Peyer's patch (tissue), 4 donors: ENCODE results near the gene MAGI2. TPM values are rescaled to one million over a fixed set of nuclear protein-coding genes. Genes with fewer than 3 reads are reported as not detected.

Experiments used
- DNase-seq, 3 donors: peaks; one replicate each; pipeline ENCODE4 v3.0.0-alpha.2; 2017 to 2019
- H3K27ac ChIP-seq, 4 donors: fragments of 200-600 bp; sonication (generic); one replicate each; pipeline ENCODE4 v1.5.1; 2016 to 2019
- H3K27me3 ChIP-seq, 2 donors: fragments of 200-600 bp; sonication (generic); one replicate each; pipeline ENCODE4 v1.5.1; 2019
- H3K36me3 ChIP-seq, 3 donors: fragments of 200-600 bp; sonication (generic); one replicate each; pipeline ENCODE4 v1.5.1; 2016 to 2019
- H3K4me1 ChIP-seq, 4 donors: fragments of 200-600 bp; sonication (generic); one replicate each; pipeline ENCODE4 v1.5.1; 2016 to 2019
- H3K4me3 ChIP-seq, 4 donors: fragments of 200-600 bp; sonication (generic); 1 replicate in 3 of 4; 2 replicates in 1 of 4; pipeline ENCODE4 v1.5.1; 2016 to 2019; ENCODE audit warnings: mild to moderate bottlenecking in 1 of 4
- H3K9me3 ChIP-seq, 4 donors: fragments of 200-600 bp; sonication (generic); one replicate each; pipeline ENCODE4 v1.5.1; 2016 to 2019; ENCODE audit warnings: mild to moderate bottlenecking in 1 of 4
- CTCF ChIP-seq, 6 experiments: fragments of 450-650 bp in 4 of 6; fragments of 200-600 bp in 2 of 6; sonication (generic) in 1 of 6; IDR thresholded peaks; one replicate each; pipeline ENCODE4 v1.5.1; 2017 to 2019; ENCODE audit warnings: antibody characterized with exemption in 6 of 6, mild to moderate bottlenecking in 3 of 6, moderate library complexity in 1 of 6
- POLR2A ChIP-seq, 2 donors: fragments of 450-650 bp; IDR thresholded peaks; one replicate each; pipeline ENCODE4 v1.5.1; 2017; ENCODE audit warnings: antibody characterized with exemption in 2 of 2, mild to moderate bottlenecking in 2 of 2, moderate library complexity in 2 of 2
- total RNA-seq, 4 donors: library from RNA; depleted of rRNA; stranded (reverse); fragments of >200 nt; gene quantifications; one replicate each; pipeline ENCODE4 v1.1.0, GENCODE V29; 2016

Gene MAGI2
- total RNA-seq, 4 donors from 2014 or later: 1.6 to 12.4 (median 2.8) TPM

DNA sequence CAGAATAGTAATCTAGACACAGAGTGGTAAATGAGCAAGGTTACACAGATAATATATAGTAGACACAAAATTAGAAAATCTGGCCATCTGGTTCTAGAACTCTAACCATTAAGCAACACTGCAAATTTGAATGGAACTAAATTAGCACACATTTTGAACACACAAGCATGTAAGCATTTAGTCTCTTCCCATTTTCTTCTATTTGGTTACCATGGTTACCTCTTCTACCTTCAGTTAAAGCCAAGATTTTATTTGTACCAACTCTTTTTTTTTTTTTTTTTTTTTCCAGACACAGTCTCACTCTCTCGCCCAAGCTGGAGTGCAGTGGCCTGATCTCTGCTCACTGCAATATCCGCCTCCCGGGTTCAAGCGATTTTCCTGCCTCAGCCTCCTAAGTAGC lies 790.5 kb downstream of the MAGI2 start:
- TF ChIP-seq CTCF (IDR thresholded peaks at IDR 0.05) (no peak), POLR2A (IDR thresholded peaks at IDR 0.05) (no peak)
- no peaks in the 10 kb centered on the region for H3K27me3 ChIP-seq
- H3K36me3 ChIP-seq: no peaks in the 10 kb centered on the region
- H3K4me1 ChIP-seq: no peaks in the 10 kb centered on the region
- H3K4me3 ChIP-seq: no peak overlapping the region
- H3K27ac ChIP-seq: no peak overlapping the region
- DNase-seq: no peak
- H3K9me3 ChIP-seq: no peaks in the 10 kb centered on the region

- Histone ChIP-seq H3K4me3 (no peak overlapping the region), H3K36me3 (no peaks in the 10 kb centered on the region), H3K9me3 (no peaks in the 10 kb centered on the region), H3K27ac (no peak overlapping the region), H3K4me1 (no peaks in the 10 kb centered on the region), H3K27me3 (no peaks in the 10 kb centered on the region)
- TF ChIP-seq CTCF (IDR thresholded peaks at IDR 0.05) (no peak), POLR2A (IDR thresholded peaks at IDR 0.05) (no peak)
- no peak for DNase-seq
Observed at GRCh38 chr7:78649976-78650375, 803.5 kb downstream of the MAGI2 start.

- Histone ChIP-seq H3K36me3 (no peaks in the 10 kb centered on the region), H3K9me3 (no peaks in the 10 kb centered on the region), H3K27me3 (no peaks in the 10 kb centered on the region), H3K4me1 (no peaks in the 10 kb centered on the region), H3K4me3 (no peak overlapping the region), H3K27ac (no peak overlapping the region)
- DNase-seq: no peak
- TF ChIP-seq POLR2A (IDR thresholded peaks at IDR 0.05) (no peak), CTCF (IDR thresholded peaks at IDR 0.05) (no peak)
Observed at GRCh38 chr7:78649236-78649635, 804.2 kb downstream of the MAGI2 start.

DNA sequence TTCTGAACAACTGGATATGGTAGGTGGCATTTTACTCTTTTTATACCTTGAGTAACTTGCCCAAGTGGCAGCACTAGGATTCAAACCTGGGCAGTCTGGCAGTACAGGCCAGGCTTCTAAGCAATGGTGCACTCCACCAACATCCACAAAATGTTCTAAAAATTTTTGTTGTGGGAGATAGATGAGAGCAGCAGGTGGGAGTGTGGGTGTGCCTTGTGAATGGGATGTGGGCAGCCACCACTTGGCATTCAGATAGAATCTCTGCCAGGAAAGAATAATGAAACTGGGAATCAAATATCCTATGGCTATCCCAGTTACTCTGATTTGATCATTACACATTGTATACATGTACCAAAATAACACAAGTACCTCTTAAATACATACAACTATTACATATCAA lies 810.7 kb downstream of the MAGI2 start:
- TF ChIP-seq POLR2A (IDR thresholded peaks at IDR 0.05) (no peak), CTCF (IDR thresholded peaks at IDR 0.05) (no peak)
- Histone ChIP-seq H3K27ac (no peak overlapping the region), H3K9me3 (no peaks in the 10 kb centered on the region), H3K4me3 (no peak overlapping the region), H3K4me1 (no peaks in the 10 kb centered on the region), H3K27me3 (no peaks in the 10 kb centered on the region), H3K36me3 (no peaks in the 10 kb centered on the region)
- DNase-seq: no peak

- Histone ChIP-seq H3K27me3 (no peaks in the 10 kb centered on the region), H3K36me3 (no peaks in the 10 kb centered on the region), H3K4me3 (no peak overlapping the region), H3K4me1 (no peaks in the 10 kb centered on the region), H3K9me3 (no peaks in the 10 kb centered on the region), H3K27ac (no peak overlapping the region)
- no peak for DNase-seq
- TF ChIP-seq POLR2A (IDR thresholded peaks at IDR 0.05) (no peak), CTCF (IDR thresholded peaks at IDR 0.05) (no peak)
Observed at GRCh38 chr7:78638364-78638763, 815.1 kb downstream of the MAGI2 start.

DNA sequence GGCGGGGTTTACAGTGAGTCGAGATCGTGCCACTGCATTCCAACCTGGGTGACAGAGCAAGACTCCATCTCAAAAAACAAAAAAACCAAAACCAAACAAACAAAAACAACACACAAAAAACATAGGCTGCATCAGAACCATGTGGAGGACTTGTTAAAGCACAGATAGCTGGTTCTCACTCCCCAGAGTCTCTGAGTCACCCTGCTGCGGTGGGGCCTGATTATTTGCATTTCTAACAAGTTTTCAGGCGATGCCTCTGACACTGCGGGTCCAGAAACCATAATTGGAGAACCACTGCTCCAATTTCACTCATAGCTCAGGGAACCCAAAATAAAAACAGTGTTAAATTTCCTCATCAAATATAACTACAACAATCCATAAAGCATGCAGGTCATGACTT lies 816.7 kb downstream of the MAGI2 start:
- H3K27me3 ChIP-seq: no peaks in the 10 kb centered on the region
- H3K4me1 ChIP-seq: no peaks in the 10 kb centered on the region
- DNase-seq: no peak
- no peaks in the 10 kb centered on the region for H3K36me3 ChIP-seq
- H3K27ac ChIP-seq: no peak overlapping the region
- no peaks in the 10 kb centered on the region for H3K9me3 ChIP-seq
- no peak overlapping the region for H3K4me3 ChIP-seq
- TF ChIP-seq CTCF (IDR thresholded peaks at IDR 0.05) (no peak), POLR2A (IDR thresholded peaks at IDR 0.05) (no peak)
